ENCODE measurements around the gene ATP2A1.
"Not testable (repeated sequence)": the region's sequence is repeated elsewhere in the genome, so short reads cannot be mapped to it uniquely, and the experiment has no call there.

Gene ATP2A1

GRCh38 chr16:28935924-28936783, 57.9 kb downstream of the ATP2A1 start:
- DNase-seq, result peak; percentile 97 to 98 (median 98)

- no peak for DNase-seq
These were observed 58.5 kb downstream of the ATP2A1 start for GRCh38 chr16:28936784-28937155.

- no peak for DNase-seq
These were observed 59.1 kb downstream of the ATP2A1 start for GRCh38 chr16:28937222-28937876.

GRCh38 chr16:28938721-28939120, 60.4 kb downstream of the ATP2A1 start:
- no peak for DNase-seq

- DNase-seq, result not testable (repeated sequence)
These were observed 61.5 kb downstream of the ATP2A1 start for GRCh38 chr16:28939825-28940224.

GRCh38 chr16:28943281-28943680, 65.0 kb downstream of the ATP2A1 start:
- DNase-seq, result no peak

GRCh38 chr16:28946681-28947080, 68.4 kb downstream of the ATP2A1 start:
- DNase-seq, result no peak

- DNase-seq, result peak; percentile 99 to 100 (median 100)
These were observed 72.5 kb downstream of the ATP2A1 start, which contains the start of gene NFATC2IP for GRCh38 chr16:28950648-28951409. TSS of gene NFATC2IP (plus strand) at chr16:28950937. CDS start at chr16:28951012, 75 bp downstream.

GRCh38 chr16:28951410-28951943, 73.2 kb downstream of the ATP2A1 start:
- DNase-seq, result peak in 2 of 4 experiments; percentile 54 to 72
